Uterus (tissue), 4 donors: ENCODE results near the gene ELP2. TPM values are rescaled to one million over a fixed set of nuclear protein-coding genes. Genes with fewer than 3 reads are reported as not detected.
A peak's percentile ranks its signal among the peaks of the same experiment; 100 is the strongest.

Experiments
- DNase-seq, 2 donors: peaks; one replicate each; pipeline ENCODE4 v3.0.0-alpha.2; 2019 to 2020
- H3K27ac ChIP-seq, 2 donors: fragments of 200-600 bp; sonication (generic); 1 replicate in 1 of 2; 2 replicates in 1 of 2; pipeline ENCODE4 v1.5.1; 2016 to 2018
- H3K27me3 ChIP-seq, 2 donors: fragments of 200-600 bp; sonication (generic); one replicate each; pipeline ENCODE4 v1.5.1; 2018 to 2019; ENCODE audit warnings: control low read depth in 1 of 2
- H3K36me3 ChIP-seq, 2 donors: fragments of 200-600 bp; sonication (generic); one replicate each; pipeline ENCODE4 v1.5.1; 2019; ENCODE audit warnings: control low read depth in 1 of 2
- H3K4me1 ChIP-seq, 2 donors: fragments of 200-600 bp; sonication (generic); one replicate each; pipeline ENCODE4 v1.5.1; 2018 to 2019; ENCODE audit warnings: control low read depth in 1 of 2
- H3K4me3 ChIP-seq, 2 donors: fragments of 200-600 bp; sonication (generic); 1 replicate in 1 of 2; 2 replicates in 1 of 2; pipeline ENCODE4 v1.5.1; 2018 to 2019; ENCODE audit warnings: mild to moderate bottlenecking in 1 of 2
- H3K9me3 ChIP-seq, 2 donors: fragments of 200-600 bp; sonication (generic); one replicate each; pipeline ENCODE4 v1.5.1; 2019; ENCODE audit warnings: control low read depth in 1 of 2
- POLR2A ChIP-seq, 2 donors: fragments of 450-650 bp; IDR thresholded peaks; one replicate each; pipeline ENCODE4 v1.6.1; 2016; ENCODE audit warnings: antibody characterized with exemption in 2 of 2, mild to moderate bottlenecking in 1 of 2, moderate library complexity in 1 of 2
- intact Hi-C: fragments of 100-400 bp; cut with DNase I; formaldehyde crosslinking; loops from one replicate; pipeline ENCODE4 v1.15.1; 2023; ENCODE audit warnings: low total_unique reads
- total RNA-seq, 4 donors: library from RNA; depleted of rRNA in 3 of 4; stranded (reverse); fragments of >200 nt in 3 of 4; gene quantifications; one replicate each; pipeline versions ENCODE4 v1.1.0 to v1.2.4, GENCODE V29; 2014 to 2023
- TF ChIP-seq, protein P1 (sequence below), 4 experiments: fragments of 200-600 bp in 2 of 4; fragments of 450-650 bp in 2 of 4; sonication (generic) in 2 of 4; IDR thresholded peaks; one replicate each; pipeline ENCODE4 v1.5.1; 2016 to 2019; ENCODE audit warnings: antibody characterized with exemption in 4 of 4, mild to moderate bottlenecking in 2 of 4, moderate library complexity in 1 of 4
- donor health status: DM: yes; HTN: yes; CAD: no.

Gene ELP2
- total RNA-seq, 4 donors from 2014 or later = 73.3 to 152 (median 113) TPM

DNA sequence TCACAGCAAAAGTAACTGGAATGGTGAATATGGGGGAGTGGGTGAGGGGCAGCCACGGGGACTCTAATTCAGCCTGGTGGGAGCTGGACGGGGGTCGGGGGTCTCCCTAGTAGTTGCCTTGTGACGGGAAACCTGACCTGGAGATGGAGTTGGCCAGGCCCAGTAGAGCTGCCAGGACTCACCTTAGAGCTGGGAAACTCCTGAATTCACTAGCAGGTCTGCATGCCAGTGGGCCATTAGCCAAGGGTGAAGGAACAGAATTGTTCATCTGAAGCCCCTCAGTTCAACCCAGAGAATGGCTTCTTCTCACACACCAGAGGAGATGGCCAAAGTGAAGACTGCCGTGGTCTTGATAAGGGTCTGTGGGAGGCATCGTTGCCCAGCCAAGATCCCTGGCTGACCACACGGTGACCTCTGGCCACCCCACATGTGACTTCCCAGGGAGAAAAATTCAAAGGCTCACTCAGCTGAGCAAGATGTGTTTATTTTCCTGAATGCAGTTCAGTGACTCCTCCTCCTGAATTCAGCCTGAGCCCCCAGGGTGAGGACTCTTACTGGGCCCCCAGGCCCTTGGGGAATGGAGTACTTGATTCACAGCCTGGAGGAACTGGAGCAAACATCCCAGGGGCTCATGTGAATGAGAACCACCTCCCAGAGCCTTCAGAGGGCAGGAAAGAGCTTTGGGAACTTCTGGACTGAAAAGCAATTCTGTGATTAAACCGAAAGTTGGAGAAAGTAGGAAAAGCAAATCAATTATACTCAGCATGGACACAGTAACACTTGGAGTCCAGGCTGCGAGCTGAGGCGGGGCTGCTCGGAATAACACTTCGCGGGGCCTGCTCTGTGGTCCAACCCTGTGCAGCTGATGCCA is 82.8 kb downstream of the ELP2 start:
- H3K4me3 ChIP-seq = no peak overlapping the region

DNA sequence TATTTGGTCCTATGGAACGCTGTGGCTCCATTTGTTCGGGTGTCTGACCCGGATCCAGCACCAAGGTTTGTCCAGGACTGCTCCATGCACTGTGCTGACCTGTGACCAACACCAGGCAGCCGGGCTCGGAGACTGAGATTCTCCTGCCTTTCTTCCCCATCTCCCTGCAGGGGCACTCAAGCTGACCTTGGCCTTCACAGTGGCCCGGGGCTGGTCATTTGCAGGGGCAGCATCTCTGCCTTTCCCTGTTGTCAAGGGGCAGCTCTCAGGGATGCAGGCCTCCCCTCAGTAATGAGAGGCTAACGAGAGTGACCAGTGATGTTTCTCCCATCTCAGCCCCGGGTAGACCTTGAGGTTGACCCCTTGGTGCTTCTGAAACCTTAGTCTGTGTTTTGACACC is 85.1 kb downstream of the ELP2 start:
- no peak for DNase-seq
- Histone ChIP-seq H3K27me3 (no peaks in the 10 kb centered on the region), H3K27ac (no peak overlapping the region), H3K36me3 (no peaks in the 10 kb centered on the region), H3K4me1 (no peaks in the 10 kb centered on the region), H3K9me3 (no peaks in the 10 kb centered on the region), H3K4me3 (no peak overlapping the region)
- TF ChIP-seq, protein P1, sequence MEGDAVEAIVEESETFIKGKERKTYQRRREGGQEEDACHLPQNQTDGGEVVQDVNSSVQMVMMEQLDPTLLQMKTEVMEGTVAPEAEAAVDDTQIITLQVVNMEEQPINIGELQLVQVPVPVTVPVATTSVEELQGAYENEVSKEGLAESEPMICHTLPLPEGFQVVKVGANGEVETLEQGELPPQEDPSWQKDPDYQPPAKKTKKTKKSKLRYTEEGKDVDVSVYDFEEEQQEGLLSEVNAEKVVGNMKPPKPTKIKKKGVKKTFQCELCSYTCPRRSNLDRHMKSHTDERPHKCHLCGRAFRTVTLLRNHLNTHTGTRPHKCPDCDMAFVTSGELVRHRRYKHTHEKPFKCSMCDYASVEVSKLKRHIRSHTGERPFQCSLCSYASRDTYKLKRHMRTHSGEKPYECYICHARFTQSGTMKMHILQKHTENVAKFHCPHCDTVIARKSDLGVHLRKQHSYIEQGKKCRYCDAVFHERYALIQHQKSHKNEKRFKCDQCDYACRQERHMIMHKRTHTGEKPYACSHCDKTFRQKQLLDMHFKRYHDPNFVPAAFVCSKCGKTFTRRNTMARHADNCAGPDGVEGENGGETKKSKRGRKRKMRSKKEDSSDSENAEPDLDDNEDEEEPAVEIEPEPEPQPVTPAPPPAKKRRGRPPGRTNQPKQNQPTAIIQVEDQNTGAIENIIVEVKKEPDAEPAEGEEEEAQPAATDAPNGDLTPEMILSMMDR (IDR thresholded peaks at IDR 0.05) = no peak
- no peak for TF ChIP-seq POLR2A (IDR thresholded peaks at IDR 0.05)
- intact Hi-C loops = no loop called here

More for the DNA sequence above, 82.8 kb downstream of the ELP2 start:
- no peak for TF ChIP-seq POLR2A (IDR thresholded peaks at IDR 0.05)
- TF ChIP-seq, protein P1 (IDR thresholded peaks at IDR 0.05) = no peak
- no peaks in the 10 kb centered on the region for H3K4me1 ChIP-seq
- peak overlapping the region; percentile 35 to 50 for H3K27ac ChIP-seq
- intact Hi-C loops = no loop called here
- DNase-seq = peak in 1 of 2 donors; percentile 38
- no peaks in the 10 kb centered on the region for H3K27me3 ChIP-seq
- no peaks in the 10 kb centered on the region for H3K9me3 ChIP-seq
- no peaks in the 10 kb centered on the region for H3K36me3 ChIP-seq

DNA sequence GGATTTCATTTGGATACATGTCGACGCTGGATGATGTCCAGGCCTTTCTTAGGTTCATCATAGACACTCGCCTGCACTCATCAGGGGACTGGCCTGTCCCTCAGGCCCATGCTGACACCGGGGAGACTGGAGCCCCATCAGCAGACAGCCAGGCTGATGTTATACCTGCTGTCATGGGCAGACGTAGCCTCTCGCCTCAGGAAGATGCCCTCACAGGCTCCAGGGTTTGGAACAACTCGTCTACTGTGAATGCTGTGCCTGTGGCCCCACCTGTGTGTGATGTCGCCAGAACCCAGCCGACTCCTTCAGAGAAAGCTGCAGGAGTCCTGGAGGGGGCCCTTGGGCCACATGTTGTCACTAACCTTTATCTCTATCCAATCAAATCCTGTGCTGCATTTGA is 85.9 kb downstream of the ELP2 start:
- intact Hi-C loops = no loop called here
- DNase-seq = no peak
- no peaks in the 10 kb centered on the region for H3K4me1 ChIP-seq
- H3K36me3 ChIP-seq = no peaks in the 10 kb centered on the region
- no peak overlapping the region for H3K27ac ChIP-seq
- no peaks in the 10 kb centered on the region for H3K27me3 ChIP-seq
- TF ChIP-seq, protein P1 (IDR thresholded peaks at IDR 0.05) = no peak
- no peak for TF ChIP-seq POLR2A (IDR thresholded peaks at IDR 0.05)
- H3K4me3 ChIP-seq = no peak overlapping the region
- H3K9me3 ChIP-seq = no peaks in the 10 kb centered on the region

DNA sequence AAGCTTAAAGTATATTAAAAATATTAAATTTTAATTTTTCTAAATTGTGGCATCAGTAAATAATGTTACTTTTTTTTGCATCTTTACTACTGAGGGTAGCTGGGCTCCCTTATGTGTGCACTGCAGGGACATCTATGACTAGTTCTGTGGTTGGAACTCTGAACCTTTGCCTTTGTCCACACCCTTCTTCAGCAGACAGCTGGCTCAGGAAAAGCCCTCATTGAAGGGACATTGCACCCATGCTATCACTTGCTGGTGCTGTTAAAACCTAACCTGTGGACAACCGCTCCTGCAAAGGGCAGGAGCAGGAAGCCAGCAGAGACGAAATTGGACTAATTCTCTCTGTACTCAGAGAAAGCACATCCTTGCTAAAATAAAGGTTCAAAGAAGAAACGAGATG is 87.6 kb downstream of the ELP2 start:
- H3K27me3 ChIP-seq = no peaks in the 10 kb centered on the region
- DNase-seq = no peak
- H3K4me1 ChIP-seq = no peaks in the 10 kb centered on the region
- no peaks in the 10 kb centered on the region for H3K36me3 ChIP-seq
- no peak for TF ChIP-seq POLR2A (IDR thresholded peaks at IDR 0.05)
- TF ChIP-seq, protein P1 (IDR thresholded peaks at IDR 0.05) = no peak
- intact Hi-C loops = no loop called here
- H3K27ac ChIP-seq = no peak overlapping the region
- H3K4me3 ChIP-seq = no peak overlapping the region
- H3K9me3 ChIP-seq = no peaks in the 10 kb centered on the region

DNA sequence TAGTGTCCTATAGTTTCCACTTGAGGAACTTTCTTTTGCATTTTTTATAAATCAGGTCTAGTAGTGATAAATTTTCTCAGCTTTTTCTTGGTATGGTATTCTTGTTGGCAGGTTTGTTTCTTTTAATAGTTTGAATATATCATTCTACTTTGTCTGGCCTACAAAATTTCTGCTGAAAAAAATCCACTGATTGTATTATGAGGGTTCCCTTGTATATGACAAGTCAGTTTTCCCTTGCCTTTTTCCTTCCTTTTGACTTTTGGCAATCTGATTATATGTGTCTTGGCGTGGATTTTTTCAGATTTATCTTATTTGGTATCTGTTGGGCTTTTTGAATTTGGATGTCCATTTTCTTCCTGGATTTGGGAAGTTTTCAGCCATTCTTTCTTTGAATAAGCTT is 99.5 kb downstream of the ELP2 start:
- no peak for DNase-seq
- no peak for TF ChIP-seq POLR2A (IDR thresholded peaks at IDR 0.05)
- TF ChIP-seq, protein P1 (IDR thresholded peaks at IDR 0.05) = no peak
- intact Hi-C loops = no loop called here
- Histone ChIP-seq H3K36me3 (no peaks in the 10 kb centered on the region), H3K27me3 (no peaks in the 10 kb centered on the region), H3K27ac (no peak overlapping the region), H3K4me1 (no peaks in the 10 kb centered on the region), H3K9me3 (peaks cover 0 to 17% of the 10 kb centered on the region in 2 donors), H3K4me3 (no peak overlapping the region)
